GM12878 (cell line): ENCODE data around the gene ALAS1. TPM values are rescaled to one million over a fixed set of nuclear protein-coding genes. Genes with fewer than 3 reads are reported as not detected.

Source experiments
- ATAC-seq: fragments of 200-7000 bp; cut with Tn5 transposase; 3 replicates; pipeline ENCODE4 v1.9.1; 2020; ENCODE audit warnings: mild to moderate bottlenecking, moderate library complexity
- BruUV-seq: library from RNA; stranded (reverse); fragments of 400-500 nt; replicated peaks from 2 replicates; lab custom pipeline; 2021; lab: Mats Ljungman, UMichigan
- CTCF ChIA-PET: fragments of 300-600 bp; sonication (Branson Sonifier 250); formaldehyde crosslinking; extraction: SDS; loops from one replicate; lab custom pipeline; 2021; ENCODE audit warnings: inconsistent platforms; lab: Yijun Ruan, JAX
- POLR2A ChIA-PET: fragments of 350-600 bp; formaldehyde crosslinking; extraction: SDS; loops from one replicate; lab custom pipeline; 2021; ENCODE audit warnings: inconsistent platforms; lab: Charles Lee
- RAD21 ChIA-PET: fragments of 300-600 bp; sonication (Branson Sonifier 250); formaldehyde crosslinking; loops from one replicate; lab custom pipeline; 2023; ENCODE audit warnings: antibody characterized with exemption; ENCODE audit not compliant: unreplicated experiment; lab: Charles Lee
- SMC1A ChIA-PET: fragments of 300-600 bp; sonication (Branson Sonifier 250); formaldehyde crosslinking; loops from one replicate; lab custom pipeline; 2023; ENCODE audit not compliant: unreplicated experiment, uncharacterized antibody; lab: Charles Lee
- DNase-seq: peaks from one replicate; pipeline ENCODE4 v3.0.0-alpha.2; 2011; ENCODE audit warnings: low read depth, low spot score
- FAIRE-seq: peaks from 3 replicates; lab custom pipeline; 2011; peaks lifted over from hg19 to GRCh38; lab: Jason Lieb, UNC
- H2AFZ ChIP-seq: 2 replicates; pipeline ENCODE4 v1.6.0; 2011; ENCODE audit warnings: low read depth, low read length, control low read depth; ENCODE audit not compliant: control insufficient read depth
- H3K27ac ChIP-seq: 2 replicates; pipeline ENCODE4 v1.5.1; 2011; ENCODE audit warnings: control low read depth; ENCODE audit not compliant: control insufficient read depth, insufficient read depth
- H3K27me3 ChIP-seq, 2 experiments: replicated peaks in 1 of 2; 2 replicates each; pipeline versions ENCODE4 v1.6.0 to v1.6.1; 2011; ENCODE audit warnings: low read length in 1 of 2; ENCODE audit not compliant: control insufficient read depth in 2 of 2, insufficient read depth in 2 of 2
- H3K36me3 ChIP-seq, 2 experiments: 2 replicates each; pipeline ENCODE4 v1.5.1; 2011; ENCODE audit warnings: low read length in 1 of 2; ENCODE audit not compliant: control insufficient read depth in 2 of 2, insufficient read depth in 2 of 2
- H3K4me1 ChIP-seq: 2 replicates; pipeline ENCODE4 v1.6.1; 2011; ENCODE audit warnings: mild to moderate bottlenecking, low read length, moderate library complexity, mixed read lengths; ENCODE audit not compliant: control insufficient read depth, insufficient read depth
- H3K4me2 ChIP-seq: 2 replicates; pipeline ENCODE4 v1.6.0; 2011; ENCODE audit warnings: control low read depth; ENCODE audit not compliant: control insufficient read depth, insufficient read depth
- H3K4me3 ChIP-seq: fragments of 200-600 bp; sonication (generic); 2 replicates; pipeline ENCODE4 v1.5.1; 2016
- H3K79me2 ChIP-seq: 2 replicates; pipeline ENCODE4 v1.6.0; 2011; ENCODE audit warnings: low read length; ENCODE audit not compliant: control insufficient read depth, insufficient read depth
- H3K9ac ChIP-seq: 2 replicates; pipeline ENCODE4 v1.8.0; 2011; ENCODE audit warnings: low read length, control low read depth, mixed read lengths; ENCODE audit not compliant: control insufficient read depth, insufficient read depth
- H3K9me3 ChIP-seq: replicated peaks from 3 replicates; pipeline ENCODE4 v1.5.1; 2011; ENCODE audit warnings: mild to moderate bottlenecking, low read length; ENCODE audit not compliant: control insufficient read depth, insufficient read depth
- H4K20me1 ChIP-seq: 2 replicates; pipeline ENCODE4 v1.6.0; 2011; ENCODE audit not compliant: control insufficient read depth, insufficient read depth
- IRF5 ChIP-seq: fragments of 450-650 bp; IDR thresholded peaks from 2 replicates; pipeline ENCODE4 v1.6.1; 2017; ENCODE audit warnings: borderline replicate concordance
- SPI1 ChIP-seq: IDR thresholded peaks from 2 replicates; pipeline ENCODE4 v1.6.1; 2011; ENCODE audit warnings: low read depth, mild to moderate bottlenecking, low read length, moderate library complexity, borderline replicate concordance; ENCODE audit not compliant: insufficient read depth
- ZNF592 ChIP-seq: fragments of 450-650 bp; IDR thresholded peaks from 2 replicates; pipeline ENCODE4 v1.6.1; 2017; ENCODE audit warnings: mild to moderate bottlenecking, moderate library complexity
- WGBS: methylation state at CpG from one replicate; pipeline ENCODE4 v1.1.6; 2016; ENCODE audit warnings: low lambda C conversion rate; ENCODE audit not compliant: insufficient replicate concordance, insufficient coverage; ENCODE audit errors: missing lambda C conversion rate; 5-methylcytosine and 5-hydroxymethylcytosine counted together
- in situ Hi-C: fragments of 300-500 bp; cut with MboI; formaldehyde crosslinking; loops from 9 replicates; pipeline ENCODE4 v1.14.3; 2018; ENCODE audit warnings: mixed read lengths
- intact Hi-C: fragments of 100-400 bp; cut with micrococcal nuclease; formaldehyde crosslinking; loops from one replicate; pipeline ENCODE4 v1.14.2; 2022; ENCODE audit not compliant: unreplicated experiment
- polyA plus RNA-seq, 11 experiments: library from polyadenylated mRNA; depleted of rRNA in 4 of 11; unstranded in 6 of 11; stranded (reverse) in 5 of 11; fragments of >200 nt; fragmentation: Nextera tagmentation in 4 of 11; fragmentation: Illumina TruSeq in 1 of 11; extraction: Ambion mirVana in 4 of 11; extraction: Trizol in 1 of 11; gene quantifications; 1 replicate in 1 of 11; 2 replicates in 10 of 11; pipeline versions ENCODE4 v1.2.1 to v1.2.3, GENCODE V29; 2011 to 2016; ENCODE audit warnings: inconsistent platforms in 2 of 11, missing spikeins in 2 of 11, low read depth in 1 of 11
- total RNA-seq, 4 experiments: library from RNA; depleted of rRNA in 3 of 4; stranded (reverse); fragments of >200 nt in 3 of 4; fragmentation: Illumina TruSeq in 1 of 4; extraction: Trizol in 1 of 4; gene quantifications; 2 replicates each; pipeline versions ENCODE4 v1.2.1 to v1.2.3, GENCODE V29; 2013 to 2021

ALAS1 gene
- total and polyA plus RNA-seq, 10 of the 15 experiments (the other 5 are each of a cell fraction or from before 2014, with no cell fraction given), result 69.9 to 115 (median 94.1) TPM

DNA sequence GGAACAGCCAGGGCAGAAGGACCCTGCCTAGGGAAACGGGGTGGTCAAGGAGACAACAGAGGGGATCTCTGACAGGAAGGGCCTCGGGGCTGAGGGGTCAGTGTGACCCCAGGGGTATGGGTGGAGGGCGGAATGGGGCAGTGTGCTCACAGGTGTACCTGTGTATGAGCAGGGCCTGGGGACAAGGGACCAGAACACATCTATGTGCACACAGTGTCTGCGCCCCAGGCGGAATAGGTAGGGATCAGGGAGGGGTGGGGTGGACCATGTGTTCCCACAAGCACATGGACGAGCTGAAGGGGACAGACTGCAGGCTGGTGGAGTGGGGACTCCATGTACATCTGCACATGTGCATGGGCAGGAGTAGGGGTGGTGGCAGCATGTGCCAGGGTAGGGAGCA lies 32.5 kb downstream of the ALAS1 start:
- H4K20me1 ChIP-seq, result no peaks in the 10 kb centered on the region
- H3K36me3 ChIP-seq, result peaks cover 14 to 27% of the 10 kb centered on the region in 2 experiments
- H3K27ac ChIP-seq, result no peak overlapping the region
- CTCF ChIA-PET, result interaction anchor here (0.8 to 5.7 kb wide), 15 partner anchors 10 to 476 kb away, joined by 3 to 91 read pairs (median 5); partner anchors contain the start of genes GLYCTK and WDR82
- POLR2A ChIA-PET, result interaction anchor here (1.3 to 1.4 kb wide), 2 partner anchors 18 to 48 kb away, joined by 3 to 5 read pairs; partner anchors contain the start of gene WDR82
- H3K27me3 ChIP-seq, result no peaks in the 10 kb centered on the region
- no peaks in the 10 kb centered on the region for H3K9me3 ChIP-seq
- no peaks in the 10 kb centered on the region; the same call in 1 of the 2 replicates for H3K79me2 ChIP-seq
- no peak overlapping the region for H3K4me3 ChIP-seq
- in situ Hi-C loops, result loop anchor here (5.0 kb wide), 1 partner anchor 112 kb away; no protein-coding TSS in a partner anchor
- intact Hi-C loops, result no loop called here
- DNase-seq, result no peak
- TF ChIP-seq SPI1 (no peak), IRF5 (no peak), ZNF592 (no peak)
- ATAC-seq, result no peak
- no peak for FAIRE-seq
- H3K4me1 ChIP-seq, result peaks cover 15% of the 10 kb centered on the region
- 69% methylated on average over 5 of the region's 6 CpGs for WGBS
- SMC1A ChIA-PET, result interaction anchor here (0.9 to 2.9 kb wide), 6 partner anchors 10 to 107 kb away, joined by 4 to 36 read pairs (median 6); partner anchors contain the start of gene PPM1M
- RAD21 ChIA-PET, result interaction anchor here (1.0 to 3.1 kb wide), 7 partner anchors 7 to 150 kb away, joined by 3 to 30 read pairs (median 6); no protein-coding TSS in a partner anchor
- H3K9ac ChIP-seq, result no peak overlapping the region
- no peak overlapping the region for H2AFZ ChIP-seq
- BruUV-seq, result no TSS peak
- no peak overlapping the region for H3K4me2 ChIP-seq
